Skeletal muscle tissue (tissue), 4 donors: ENCODE data around the gene TCF25. TPM values are rescaled to one million over a fixed set of nuclear protein-coding genes. Genes with fewer than 3 reads are reported as not detected.

Experiments
- H3K27ac ChIP-seq: one replicate; pipeline ENCODE4 v1.7.0; 2013; ENCODE audit warnings: mild to moderate bottlenecking, low read depth, low read length, inconsistent platforms
- H3K27me3 ChIP-seq, 3 donors: one replicate each; pipeline ENCODE4 v1.7.0; 2013; ENCODE audit warnings: low read length in 3 of 3; ENCODE audit not compliant: control insufficient read depth in 3 of 3, insufficient read depth in 3 of 3
- H3K36me3 ChIP-seq, 3 donors: one replicate each; pipeline ENCODE4 v1.7.0; 2013; ENCODE audit warnings: low read length in 3 of 3; ENCODE audit not compliant: control insufficient read depth in 3 of 3, insufficient read depth in 3 of 3
- H3K4me1 ChIP-seq, 3 donors: one replicate each; pipeline ENCODE4 v1.7.0; 2013; ENCODE audit warnings: low read length in 3 of 3, mild to moderate bottlenecking in 3 of 3; ENCODE audit not compliant: control insufficient read depth in 3 of 3, insufficient read depth in 3 of 3
- H3K4me3 ChIP-seq, 3 donors: one replicate each; pipeline ENCODE4 v1.7.0; 2013; ENCODE audit warnings: low read length in 3 of 3
- H3K9ac ChIP-seq, 3 donors: one replicate each; pipeline ENCODE4 v1.7.0; 2013; ENCODE audit warnings: low read length in 3 of 3, mild to moderate bottlenecking in 3 of 3, moderate library complexity in 2 of 3, low read depth in 1 of 3
- H3K9me3 ChIP-seq, 3 donors: one replicate each; pipeline ENCODE4 v1.7.0; 2013; ENCODE audit warnings: low read length in 3 of 3; ENCODE audit not compliant: control insufficient read depth in 3 of 3
- total RNA-seq: library from RNA; depleted of rRNA; stranded (reverse); fragments of >200 nt; gene quantifications from one replicate; pipeline ENCODE4 v1.2.3, GENCODE V29; 2014
- donor health status: Osteomylitis.

TCF25 gene
- total RNA-seq, 1 donor from 2014 or later, result 121 TPM

- Histone ChIP-seq H3K27me3 (peaks cover 0 to 15% (median 12%) of the 10 kb centered on the region in 3 donors), H3K4me1 (peaks cover 0 to 4% (median 0%) of the 10 kb centered on the region in 3 donors), H3K9ac (no peak overlapping the region), H3K9me3 (no peaks in the 10 kb centered on the region), H3K27ac (no peak overlapping the region), H3K4me3 (no peak overlapping the region), H3K36me3 (no peaks in the 10 kb centered on the region)
These were observed 28.0 kb upstream of the TCF25 start for GRCh38 chr16:89845417-89845816.

DNA sequence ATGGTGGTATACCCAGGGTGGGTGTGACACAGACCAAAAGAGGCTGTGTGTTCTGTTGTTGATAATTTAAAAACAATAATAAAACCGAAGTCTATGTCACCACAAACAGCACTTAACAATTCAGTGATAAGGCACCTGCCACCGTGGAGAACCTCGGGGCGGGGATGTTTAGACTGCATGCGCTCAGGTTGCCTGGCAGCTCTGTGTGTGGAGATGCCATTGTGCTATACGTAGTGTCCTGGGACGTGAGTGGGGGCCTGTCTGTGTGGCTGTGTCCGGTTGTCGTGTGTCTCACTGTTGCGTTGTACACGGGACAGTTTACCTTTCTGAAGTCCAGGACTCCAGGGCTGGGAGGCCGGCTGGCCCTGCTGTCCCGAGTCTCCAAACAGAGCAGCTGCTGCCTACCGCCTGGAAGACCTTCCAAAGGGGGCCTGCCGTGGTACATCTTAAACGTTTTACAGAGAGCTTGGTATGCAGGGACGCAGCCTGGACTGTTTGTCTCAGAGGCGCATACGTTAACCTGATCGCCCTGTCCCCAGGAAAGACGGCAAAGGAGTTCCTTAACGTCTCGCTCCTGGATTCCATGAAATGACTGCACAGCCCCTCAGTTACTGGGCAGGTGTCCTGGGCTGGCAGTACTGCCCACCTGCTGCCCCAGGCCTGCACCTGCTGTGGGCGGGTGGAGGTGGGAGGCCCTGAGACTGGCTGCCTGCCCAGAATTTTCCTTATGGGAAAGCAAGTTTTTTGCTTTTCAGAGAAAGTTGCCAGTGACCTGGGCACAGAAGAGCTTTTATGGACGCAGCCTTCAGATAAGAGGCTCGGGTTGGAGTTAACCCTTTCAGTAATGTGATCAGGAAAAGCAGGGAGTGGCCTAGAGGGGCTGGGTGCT is 26.1 kb upstream of the TCF25 start:
- Histone ChIP-seq H3K9me3 (no peaks in the 10 kb centered on the region), H3K36me3 (no peaks in the 10 kb centered on the region), H3K27me3 (peaks cover 0 to 15% (median 12%) of the 10 kb centered on the region in 3 donors), H3K9ac (no peak overlapping the region), H3K4me1 (peaks cover 0 to 4% (median 0%) of the 10 kb centered on the region in 3 donors), H3K4me3 (no peak overlapping the region), H3K27ac (no peak overlapping the region)

DNA sequence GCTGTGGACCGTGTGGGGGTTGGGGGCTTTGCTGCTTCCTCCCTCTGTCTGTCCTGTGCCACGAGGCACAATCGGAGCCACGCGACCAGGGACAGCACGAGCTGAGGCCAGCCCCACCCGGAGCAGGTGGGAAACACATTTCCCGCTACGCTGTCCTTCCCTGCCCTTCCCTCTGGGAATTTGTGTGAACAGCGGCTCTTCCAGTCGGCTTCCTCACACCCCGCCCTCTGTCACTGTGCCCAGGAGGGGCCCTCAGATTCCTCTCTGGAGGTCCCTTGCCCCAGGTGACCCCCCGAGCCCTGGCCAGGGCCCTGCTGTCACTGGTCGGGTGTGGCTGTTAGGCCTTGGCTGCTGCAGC is 25.5 kb upstream of the TCF25 start:
- no peak overlapping the region for H3K4me3 ChIP-seq
- no peak overlapping the region for H3K27ac ChIP-seq
- H3K4me1 ChIP-seq, result peaks cover 0 to 4% (median 0%) of the 10 kb centered on the region in 3 donors
- H3K9ac ChIP-seq, result no peak overlapping the region
- H3K27me3 ChIP-seq, result peaks cover 0 to 15% (median 12%) of the 10 kb centered on the region in 3 donors
- no peaks in the 10 kb centered on the region for H3K9me3 ChIP-seq
- no peaks in the 10 kb centered on the region for H3K36me3 ChIP-seq

DNA sequence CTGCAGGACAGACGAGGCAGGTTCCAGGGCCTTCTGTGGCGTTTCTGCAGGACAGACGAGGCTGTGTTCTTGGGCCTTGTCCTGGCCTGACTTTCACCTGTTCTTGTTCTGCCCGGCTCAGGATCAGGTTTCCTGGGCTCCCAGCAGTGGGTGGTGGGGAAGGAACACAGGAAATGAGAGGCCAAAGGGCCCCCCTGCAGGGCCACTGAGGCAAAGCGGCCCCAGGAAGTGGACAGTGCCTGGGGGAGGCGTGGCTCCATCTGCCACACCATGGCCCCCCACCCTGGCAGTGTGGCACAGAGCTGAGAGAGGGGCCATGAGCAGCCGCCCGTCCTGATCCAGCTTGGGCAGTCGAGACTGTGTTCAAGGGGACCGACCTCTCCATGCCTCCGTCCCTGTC is 24.4 kb upstream of the TCF25 start:
- Histone ChIP-seq H3K36me3 (no peaks in the 10 kb centered on the region), H3K4me3 (no peak overlapping the region), H3K9ac (no peak overlapping the region), H3K4me1 (peaks cover 0 to 4% (median 0%) of the 10 kb centered on the region in 3 donors), H3K27me3 (peaks cover 0 to 22% (median 15%) of the 10 kb centered on the region in 3 donors), H3K9me3 (no peaks in the 10 kb centered on the region), H3K27ac (no peak overlapping the region)

- Histone ChIP-seq H3K4me1 (no peaks in the 10 kb centered on the region), H3K9ac (no peak overlapping the region), H3K27ac (no peak overlapping the region), H3K4me3 (no peak overlapping the region), H3K36me3 (no peaks in the 10 kb centered on the region), H3K9me3 (no peaks in the 10 kb centered on the region), H3K27me3 (peaks cover 0 to 18% (median 0%) of the 10 kb centered on the region in 3 donors)
These were observed 19.9 kb upstream of the TCF25 start for GRCh38 chr16:89853306-89853993.

- peaks cover 0 to 20% (median 0%) of the 10 kb centered on the region in 3 donors for H3K27me3 ChIP-seq
- H3K36me3 ChIP-seq, result no peaks in the 10 kb centered on the region
- no peaks in the 10 kb centered on the region for H3K4me1 ChIP-seq
- no peaks in the 10 kb centered on the region for H3K9me3 ChIP-seq
- H3K27ac ChIP-seq, result no peak overlapping the region
- no peak overlapping the region for H3K9ac ChIP-seq
- H3K4me3 ChIP-seq, result no peak overlapping the region
These were observed 18.0 kb upstream of the TCF25 start for GRCh38 chr16:89855301-89855945.

- Histone ChIP-seq H3K4me3 (no peak overlapping the region), H3K9me3 (no peaks in the 10 kb centered on the region), H3K4me1 (peaks cover 0 to 1% (median 0%) of the 10 kb centered on the region in 3 donors), H3K36me3 (no peaks in the 10 kb centered on the region), H3K27me3 (peaks cover 0 to 26% (median 0%) of the 10 kb centered on the region in 3 donors), H3K9ac (no peak overlapping the region), H3K27ac (no peak overlapping the region)
These were observed 17.4 kb upstream of the TCF25 start for GRCh38 chr16:89855986-89856385.

DNA sequence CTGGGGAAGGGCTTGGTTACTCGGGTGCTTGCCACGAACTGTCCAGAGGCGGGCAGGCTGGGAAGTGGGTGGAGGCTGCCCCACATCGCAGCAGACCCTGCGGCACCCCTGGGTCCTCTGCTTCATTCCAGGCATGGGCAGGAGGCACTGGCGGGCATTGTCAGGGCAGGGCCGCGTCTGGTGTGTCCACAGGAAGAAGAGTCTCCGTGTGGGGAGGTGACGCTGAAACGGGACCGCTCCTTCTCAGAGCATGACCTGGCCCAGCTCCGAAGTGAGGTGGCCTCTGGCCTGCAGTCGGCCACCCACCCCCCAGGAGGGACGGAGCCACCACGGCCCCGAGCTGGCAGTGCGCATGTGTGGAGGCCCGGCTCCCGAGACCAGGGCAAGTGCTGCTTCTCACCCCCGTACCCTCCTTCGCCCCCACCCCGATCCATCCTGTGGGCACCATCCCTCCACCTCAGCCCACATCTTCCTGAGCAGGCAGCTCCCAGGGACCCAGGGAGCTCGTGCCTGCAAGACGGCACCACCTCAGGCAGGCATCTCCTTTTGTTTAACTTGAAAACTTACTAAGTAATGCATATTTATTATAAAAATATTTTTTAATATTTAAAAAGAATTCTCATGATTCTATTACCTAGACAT is 14.3 kb upstream of the TCF25 start:
- H3K9me3 ChIP-seq, result no peaks in the 10 kb centered on the region
- peaks cover 0 to 10% (median 10%) of the 10 kb centered on the region in 3 donors for H3K4me1 ChIP-seq
- no peak overlapping the region for H3K9ac ChIP-seq
- H3K27me3 ChIP-seq, result peaks cover 0 to 18% (median 0%) of the 10 kb centered on the region in 3 donors
- H3K4me3 ChIP-seq, result no peak overlapping the region
- H3K27ac ChIP-seq, result no peak overlapping the region
- no peaks in the 10 kb centered on the region for H3K36me3 ChIP-seq

- peaks cover 3 to 15% (median 10%) of the 10 kb centered on the region in 3 donors for H3K4me1 ChIP-seq
- peaks cover 0 to 18% (median 0%) of the 10 kb centered on the region in 3 donors for H3K27me3 ChIP-seq
These were observed 13.8 kb upstream of the TCF25 start for GRCh38 chr16:89859615-89860007.

More at GRCh38 chr16:89859615-89860007, 13.8 kb upstream of the TCF25 start:
- H3K27ac ChIP-seq, result no peak overlapping the region
- no peaks in the 10 kb centered on the region for H3K36me3 ChIP-seq
- no peak overlapping the region for H3K4me3 ChIP-seq
- no peaks in the 10 kb centered on the region for H3K9me3 ChIP-seq
- H3K9ac ChIP-seq, result no peak overlapping the region
